Natural killer cell (primary cell): ENCODE data around the gene ARPP21. TPM values are rescaled to one million over a fixed set of nuclear protein-coding genes. Genes with fewer than 3 reads are reported as not detected.

ENCODE experiments used
- ATAC-seq, 3 donors: fragments of 150-1000 bp in 2 of 3; fragments of 200-7000 bp in 1 of 3; cut with Tn5 transposase; 1 replicate in 1 of 3; 2 replicates in 2 of 3; pipeline ENCODE4 v1.10.0; 2021; ENCODE audit warnings: mild to moderate bottlenecking in 2 of 3, moderate library complexity in 2 of 3
- DNase-seq, 2 donors: peaks; one replicate each; pipeline versions ENCODE4 v3.0.0 to v3.0.0-alpha.2; 2013 to 2021; ENCODE audit warnings: mixed read lengths in 1 of 2
- H3K27ac ChIP-seq: one replicate; pipeline ENCODE4 v1.5.1; 2013; ENCODE audit warnings: mild to moderate bottlenecking, low read length
- H3K27me3 ChIP-seq: one replicate; pipeline ENCODE4 v1.6.1; 2013; ENCODE audit warnings: low read length; ENCODE audit not compliant: control insufficient read depth, insufficient read depth
- H3K36me3 ChIP-seq: one replicate; pipeline ENCODE4 v1.6.1; 2013; ENCODE audit warnings: low read length; ENCODE audit not compliant: control insufficient read depth, insufficient read depth
- H3K4me1 ChIP-seq: one replicate; pipeline ENCODE4 v1.6.1; 2013; ENCODE audit warnings: low read length; ENCODE audit not compliant: control insufficient read depth, insufficient read depth
- H3K4me3 ChIP-seq: one replicate; pipeline ENCODE4 v1.5.1; 2013; ENCODE audit warnings: low read length
- H3K9me3 ChIP-seq: one replicate; pipeline ENCODE4 v1.6.1; 2013; ENCODE audit warnings: low read length; ENCODE audit not compliant: control insufficient read depth, insufficient read depth
- H3K27ac Mint-ChIP-seq, 2 donors: one replicate each; pipeline ENCODE4 v1.8.0; 2022; ENCODE audit warnings: mild to moderate bottlenecking in 2 of 2, mixed read lengths in 2 of 2, moderate library complexity in 1 of 2
- H3K27me3 Mint-ChIP-seq, 2 donors: one replicate each; pipeline ENCODE4 v1.8.0; 2022; ENCODE audit warnings: low read depth in 2 of 2, mixed read lengths in 2 of 2
- H3K36me3 Mint-ChIP-seq: one replicate; pipeline ENCODE4 v1.8.0; 2022; ENCODE audit warnings: mixed read lengths
- H3K4me1 Mint-ChIP-seq, 2 donors: one replicate each; pipeline ENCODE4 v1.8.0; 2022; ENCODE audit warnings: mixed read lengths in 2 of 2
- H3K4me3 Mint-ChIP-seq: one replicate; pipeline ENCODE4 v1.8.0; 2022; ENCODE audit warnings: mild to moderate bottlenecking, moderate library complexity, mixed read lengths
- H3K9me3 Mint-ChIP-seq, 2 donors: one replicate each; pipeline ENCODE4 v1.8.0; 2022; ENCODE audit warnings: mixed read lengths in 2 of 2
- CTCF ChIP-seq: fragments of 200-600 bp; IDR thresholded peaks from one replicate; pipeline ENCODE4 v1.8.0; 2022; ENCODE audit warnings: antibody characterized with exemption
- WGBS: methylation state at CpG from one replicate; pipeline ENCODE4 v1.1.7; 2013; ENCODE audit warnings: missing lambda C conversion rate; ENCODE audit not compliant: insufficient coverage; 5-methylcytosine and 5-hydroxymethylcytosine counted together
- intact Hi-C: fragments of 100-400 bp; cut with micrococcal nuclease; formaldehyde crosslinking; loops from one replicate; pipeline ENCODE4 v1.14.2; 2022
- total RNA-seq, 4 donors: library from RNA; stranded (reverse); fragments of 120-200 nt in 1 of 4; gene quantifications; one replicate each; pipeline versions ENCODE4 v1.2.3 to v1.2.4, GENCODE V29; 2013 to 2022

ARPP21 gene
- total RNA-seq, 3 donors from 2014 or later (not counting 1 experiment from before 2014, with no cell fraction given) = not detected

- Mint-ChIP-seq H3K4me3 (no peak overlapping the region), H3K4me1 (no peaks in the 10 kb centered on the region), H3K36me3 (no peaks in the 10 kb centered on the region), H3K9me3 (peaks cover 7 to 16% of the 10 kb centered on the region in 2 donors), H3K27me3 (no peaks in the 10 kb centered on the region), H3K27ac (no peak overlapping the region)
- DNase-seq (no peak), ATAC-seq (no peak)
- no peaks in the 10 kb centered on the region for H3K9me3 ChIP-seq
- no peaks in the 10 kb centered on the region for H3K4me1 ChIP-seq
- 79% methylated on average over 1 of the region's 1 CpG for WGBS
- H3K4me3 ChIP-seq = no peak overlapping the region
- intact Hi-C loops = no loop called here
- no peak for TF ChIP-seq CTCF
- no peak overlapping the region for H3K27ac ChIP-seq
- H3K36me3 ChIP-seq = no peaks in the 10 kb centered on the region
- H3K27me3 ChIP-seq = no peaks in the 10 kb centered on the region
Observed at GRCh38 chr3:35784169-35784568, 144.8 kb downstream of the ARPP21 start.

GRCh38 chr3:35785234-35785888 is 146.0 kb downstream of the ARPP21 start:
- H3K36me3 Mint-ChIP-seq = no peaks in the 10 kb centered on the region
- Histone ChIP-seq H3K9me3 (no peaks in the 10 kb centered on the region), H3K27ac (no peak overlapping the region), H3K36me3 (no peaks in the 10 kb centered on the region), H3K4me1 (no peaks in the 10 kb centered on the region), H3K27me3 (no peaks in the 10 kb centered on the region), H3K4me3 (no peak overlapping the region)
- WGBS = 65% methylated on average over 3 of the region's 4 CpGs
- H3K27me3 Mint-ChIP-seq = no peaks in the 10 kb centered on the region
- no peak overlapping the region for H3K4me3 Mint-ChIP-seq
- H3K4me1 Mint-ChIP-seq = no peaks in the 10 kb centered on the region
- peaks cover 7 to 20% of the 10 kb centered on the region in 2 donors for H3K9me3 Mint-ChIP-seq
- DNase-seq = no peak
- no peak for ATAC-seq
- TF ChIP-seq CTCF = no peak
- intact Hi-C loops = no loop called here
- no peak overlapping the region for H3K27ac Mint-ChIP-seq

- intact Hi-C loops = no loop called here
Observed at GRCh38 chr3:35787936-35788335, 148.6 kb downstream of the ARPP21 start.

More at GRCh38 chr3:35787936-35788335, 148.6 kb downstream of the ARPP21 start:
- no CpG with 5 or more reads among the region's 1 CpG for WGBS
- Mint-ChIP-seq H3K36me3 (no peaks in the 10 kb centered on the region), H3K27ac (no peak overlapping the region), H3K9me3 (peaks cover 6 to 19% of the 10 kb centered on the region in 2 donors), H3K27me3 (no peaks in the 10 kb centered on the region), H3K4me3 (no peak overlapping the region), H3K4me1 (no peaks in the 10 kb centered on the region)
- no peak overlapping the region for H3K27ac ChIP-seq
- ATAC-seq = no peak
- no peaks in the 10 kb centered on the region for H3K4me1 ChIP-seq
- no peaks in the 10 kb centered on the region for H3K36me3 ChIP-seq
- TF ChIP-seq CTCF = no peak
- no peak overlapping the region for H3K4me3 ChIP-seq
- H3K27me3 ChIP-seq = no peaks in the 10 kb centered on the region
- DNase-seq = no peak
- H3K9me3 ChIP-seq = no peaks in the 10 kb centered on the region
